LNCaP clone FGC (cell line): Measurements from ENCODE around the gene CACNB4.
"Not testable (repeated sequence)": the region's sequence is repeated elsewhere in the genome, so short reads cannot be mapped to it uniquely, and the experiment has no call there.

ENCODE experiments used
- DNase-seq: peaks from one replicate; pipeline ENCODE4 v3.0.0-alpha.2; 2011; ENCODE audit warnings: low read depth
- H3K4me3 ChIP-seq: 2 replicates; pipeline ENCODE4 v1.5.1; 2011; ENCODE audit warnings: mild to moderate bottlenecking, low read depth, low read length, control low read depth
- TF ChIP-seq, protein P1 (sequence below): IDR thresholded peaks from 2 replicates; pipeline ENCODE4 v1.5.1; 2012; ENCODE audit warnings: mild to moderate bottlenecking; ENCODE audit not compliant: control insufficient read depth, insufficient read depth; ENCODE audit errors: extremely low read depth

The CACNB4 gene

DNA sequence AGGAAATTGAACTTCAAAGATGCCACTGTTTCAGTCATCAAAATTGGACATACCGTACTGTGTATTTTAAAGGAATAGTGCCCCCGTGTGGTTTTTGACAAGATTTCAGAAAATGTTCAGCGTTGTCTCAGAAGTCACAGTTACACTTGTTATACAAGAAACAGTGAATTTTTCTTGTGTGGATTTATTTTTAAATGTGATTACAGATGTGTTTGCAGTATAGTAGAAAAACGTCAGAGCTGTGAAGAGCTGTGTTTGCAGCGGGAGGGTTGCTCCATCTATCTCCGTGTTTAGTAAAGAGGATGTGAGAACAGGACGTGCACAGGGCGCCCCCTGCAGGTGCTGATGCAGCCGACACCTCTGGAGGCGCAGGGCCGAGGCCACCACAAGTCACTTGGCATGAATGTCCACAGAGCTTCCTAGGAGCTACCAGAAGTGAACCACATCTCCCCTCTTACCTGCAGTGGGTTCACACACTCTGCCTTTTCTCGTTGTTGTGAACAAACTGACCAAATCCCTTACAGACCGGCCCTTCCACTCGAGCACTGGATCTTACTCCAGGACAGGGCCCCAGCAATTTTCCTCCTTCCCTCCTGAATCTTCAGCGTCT, 73.1 kb downstream of the CACNB4 start:
- TF ChIP-seq, protein P1, sequence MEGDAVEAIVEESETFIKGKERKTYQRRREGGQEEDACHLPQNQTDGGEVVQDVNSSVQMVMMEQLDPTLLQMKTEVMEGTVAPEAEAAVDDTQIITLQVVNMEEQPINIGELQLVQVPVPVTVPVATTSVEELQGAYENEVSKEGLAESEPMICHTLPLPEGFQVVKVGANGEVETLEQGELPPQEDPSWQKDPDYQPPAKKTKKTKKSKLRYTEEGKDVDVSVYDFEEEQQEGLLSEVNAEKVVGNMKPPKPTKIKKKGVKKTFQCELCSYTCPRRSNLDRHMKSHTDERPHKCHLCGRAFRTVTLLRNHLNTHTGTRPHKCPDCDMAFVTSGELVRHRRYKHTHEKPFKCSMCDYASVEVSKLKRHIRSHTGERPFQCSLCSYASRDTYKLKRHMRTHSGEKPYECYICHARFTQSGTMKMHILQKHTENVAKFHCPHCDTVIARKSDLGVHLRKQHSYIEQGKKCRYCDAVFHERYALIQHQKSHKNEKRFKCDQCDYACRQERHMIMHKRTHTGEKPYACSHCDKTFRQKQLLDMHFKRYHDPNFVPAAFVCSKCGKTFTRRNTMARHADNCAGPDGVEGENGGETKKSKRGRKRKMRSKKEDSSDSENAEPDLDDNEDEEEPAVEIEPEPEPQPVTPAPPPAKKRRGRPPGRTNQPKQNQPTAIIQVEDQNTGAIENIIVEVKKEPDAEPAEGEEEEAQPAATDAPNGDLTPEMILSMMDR = peak; percentile 96
- 0 out of 2 replicates have a peak overlapping the region, but pooled peaks have one; percentile 2 for H3K4me3 ChIP-seq
- DNase-seq = peak; percentile 34

DNA sequence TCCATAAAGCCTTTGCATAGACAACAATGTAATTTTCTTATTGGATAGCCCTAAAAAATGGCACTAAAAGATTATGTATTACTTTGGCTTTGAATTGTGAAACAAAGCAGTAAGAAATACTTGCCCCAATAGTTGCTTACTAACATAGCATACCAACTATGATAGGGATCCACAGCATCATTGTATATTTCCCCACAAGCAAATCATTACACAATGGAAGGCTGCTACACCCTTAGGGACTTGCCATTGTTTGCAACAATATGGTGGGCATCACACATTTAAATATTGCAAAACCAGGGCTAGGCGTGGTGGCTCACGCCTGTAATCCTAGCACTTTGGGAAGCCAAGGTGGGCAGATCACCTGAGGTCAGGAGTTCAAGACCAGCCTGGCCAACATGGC, 74.4 kb downstream of the CACNB4 start:
- TF ChIP-seq, protein P1 = no peak
- no peak for DNase-seq
- H3K4me3 ChIP-seq = no peak overlapping the region

DNA sequence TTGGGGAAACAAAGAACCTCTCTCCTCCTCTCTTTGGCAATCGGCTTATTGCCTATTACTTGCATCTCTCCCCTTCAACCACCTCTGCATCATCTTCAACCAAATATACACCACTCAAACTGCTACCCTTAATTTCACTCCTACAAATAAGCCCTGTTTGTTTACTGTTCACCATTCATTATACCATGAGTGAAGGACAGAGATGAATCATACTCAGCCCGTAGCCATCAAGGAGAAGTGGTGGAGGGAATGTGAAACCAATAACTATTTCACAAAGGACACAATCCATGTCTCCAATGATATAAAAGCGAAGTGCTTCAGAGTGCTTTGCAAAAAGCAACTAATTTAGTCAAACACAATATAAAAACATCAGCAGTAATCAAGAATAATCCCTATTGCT, 76.8 kb downstream of the CACNB4 start:
- H3K4me3 ChIP-seq = no peak overlapping the region
- TF ChIP-seq, protein P1 = no peak
- DNase-seq = no peak

DNA sequence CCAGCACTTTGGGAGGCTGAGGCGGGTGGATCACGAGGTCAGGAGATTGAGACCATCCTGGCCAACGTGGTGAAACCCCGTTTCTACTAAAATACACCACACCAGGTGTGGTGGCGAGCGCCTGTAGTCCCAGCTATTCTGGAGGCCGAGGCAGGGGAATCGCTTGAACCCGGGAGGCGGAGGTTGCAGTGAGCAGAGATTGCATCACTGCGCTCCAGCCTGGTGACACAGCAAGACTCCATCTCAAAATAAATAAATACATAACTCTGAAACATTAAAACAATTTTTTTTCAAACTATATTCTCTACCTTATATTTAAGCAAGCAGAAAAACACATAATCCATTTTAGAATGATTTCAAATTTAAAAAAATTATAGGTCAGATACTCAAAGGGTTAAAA, 77.8 kb downstream of the CACNB4 start:
- H3K4me3 ChIP-seq, DNase-seq: not testable (repeated sequence)

DNA sequence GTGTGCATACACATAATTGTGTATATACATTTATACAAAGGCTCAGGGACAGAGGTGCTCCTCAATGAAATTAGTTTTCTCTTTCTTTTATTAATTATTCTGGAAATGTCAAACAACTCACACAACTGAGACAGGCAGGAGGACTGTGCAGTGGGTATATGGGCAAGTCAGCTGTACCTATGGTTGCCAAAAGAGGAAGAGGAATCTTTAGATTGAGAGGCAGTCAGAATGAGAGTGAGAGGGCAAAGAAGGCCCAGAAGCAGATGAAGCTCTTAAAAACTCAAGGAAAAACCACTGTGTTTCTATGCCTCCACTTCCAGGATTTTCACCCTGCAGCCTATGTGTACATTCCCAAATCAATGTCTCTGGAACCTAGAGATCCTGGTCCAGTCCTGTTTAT, 79.1 kb downstream of the CACNB4 start:
- H3K4me3 ChIP-seq = no peak overlapping the region
- TF ChIP-seq, protein P1 = no peak
- DNase-seq = no peak

DNA sequence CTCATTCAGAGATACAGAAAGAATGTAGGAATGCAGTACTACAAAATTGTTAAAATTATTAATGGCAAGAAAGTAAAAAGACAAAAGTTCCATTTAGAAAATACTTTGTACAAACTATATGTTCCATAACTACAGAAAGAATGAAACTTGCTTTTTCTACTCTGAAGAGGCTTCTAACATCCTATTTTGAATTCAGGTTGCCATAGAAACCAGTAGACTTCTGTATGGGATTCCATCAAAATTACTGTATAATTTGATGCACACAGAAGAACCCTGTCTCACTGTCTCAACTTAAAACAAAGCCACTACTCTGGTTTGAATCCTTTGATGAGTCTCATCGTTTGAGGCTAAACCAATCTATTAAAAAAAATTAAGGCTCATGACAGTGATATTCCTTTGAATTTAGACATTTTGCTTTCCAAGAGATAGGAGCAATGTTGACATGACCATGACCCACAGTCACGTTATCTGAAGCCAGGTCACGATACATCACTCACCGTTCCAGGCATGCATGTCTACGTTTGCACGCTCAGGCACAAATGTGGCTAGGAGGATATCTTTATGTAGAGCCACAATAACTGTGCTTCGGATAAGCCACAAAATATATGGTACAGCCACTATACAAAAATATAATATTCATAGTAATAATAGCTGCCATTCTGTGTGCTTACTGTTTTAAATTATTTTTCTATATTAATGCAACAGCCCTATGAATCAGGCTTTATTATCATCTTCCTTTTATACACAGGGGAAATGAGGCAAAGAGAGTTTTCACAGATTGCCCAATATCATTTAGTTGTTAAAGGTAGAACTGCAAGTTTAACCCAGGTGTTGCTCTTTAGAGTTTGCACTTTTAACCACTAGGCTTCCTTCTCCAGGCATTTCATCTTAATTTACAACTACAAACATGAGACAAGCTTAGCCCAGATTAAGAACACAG, 82.4 kb downstream of the CACNB4 start:
- TF ChIP-seq, protein P1 = no peak
- no peak for DNase-seq
- H3K4me3 ChIP-seq = no peak overlapping the region

DNA sequence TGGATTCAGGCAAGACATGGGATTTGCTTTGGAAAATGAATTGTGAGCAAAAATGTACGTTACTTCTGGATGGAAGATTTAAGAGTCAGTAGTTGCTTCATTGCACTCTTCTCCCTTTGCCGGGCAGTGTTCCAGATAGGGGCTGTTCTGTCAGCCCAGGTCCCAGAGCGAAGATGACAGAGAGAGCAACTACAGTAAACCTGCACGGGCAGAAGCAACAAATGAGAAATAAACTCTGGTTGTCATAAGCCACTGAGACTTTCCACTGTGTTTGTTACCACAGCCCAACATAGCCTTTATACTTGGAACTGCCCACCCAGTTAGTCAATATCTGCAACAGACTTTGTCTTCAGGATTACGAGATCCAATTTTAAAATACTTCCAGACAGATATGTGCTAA, 83.3 kb downstream of the CACNB4 start:
- TF ChIP-seq, protein P1 = no peak
- H3K4me3 ChIP-seq = no peak overlapping the region
- DNase-seq = no peak
